Mucosa of stomach (tissue), 1 donor: Measurements from ENCODE around the gene KLHL13.

ENCODE experiments used
- H3K27me3 ChIP-seq: one replicate; pipeline ENCODE4 v1.7.0; 2013; ENCODE audit warnings: mild to moderate bottlenecking, low read length; ENCODE audit not compliant: control insufficient read depth, insufficient read depth
- H3K36me3 ChIP-seq: one replicate; pipeline ENCODE4 v1.7.0; 2013; ENCODE audit warnings: low read length; ENCODE audit not compliant: control insufficient read depth, insufficient read depth
- H3K4me1 ChIP-seq: one replicate; pipeline ENCODE4 v1.7.0; 2013; ENCODE audit warnings: mild to moderate bottlenecking, low read length; ENCODE audit not compliant: control insufficient read depth, insufficient read depth
- H3K4me3 ChIP-seq: one replicate; pipeline ENCODE4 v1.7.0; 2013; ENCODE audit warnings: low read length
- H3K9ac ChIP-seq: one replicate; pipeline ENCODE4 v1.7.0; 2013; ENCODE audit warnings: mild to moderate bottlenecking, low read length, moderate library complexity
- H3K9me3 ChIP-seq: one replicate; pipeline ENCODE4 v1.7.0; 2013; ENCODE audit warnings: mild to moderate bottlenecking, low read length, moderate library complexity; ENCODE audit not compliant: control insufficient read depth
- donor health status: Pancreatic carcinoma.

The KLHL13 gene

DNA sequence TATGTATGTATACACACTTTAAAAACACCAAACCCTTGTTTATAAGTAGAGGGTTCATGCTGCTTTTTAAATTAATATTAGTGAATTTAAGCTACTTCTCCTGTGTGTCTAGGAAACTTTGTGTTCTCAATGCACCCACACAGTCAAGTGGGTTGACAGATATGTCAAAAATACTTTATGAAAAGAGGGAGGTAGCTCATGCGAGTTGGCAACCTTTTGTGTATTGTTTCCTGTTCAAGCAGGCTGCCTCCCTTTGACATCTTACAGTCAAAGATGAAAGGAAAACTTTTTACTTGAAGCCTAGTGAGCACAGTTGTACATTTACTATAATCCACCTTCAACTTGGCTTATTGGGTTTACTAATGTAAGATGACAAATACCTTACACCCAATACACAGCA, 218.4 kb downstream of the KLHL13 start:
- H3K9ac ChIP-seq = no peak overlapping the region

GRCh38 chrX:117895418-117895817, 221.2 kb downstream of the KLHL13 start:
- Histone ChIP-seq H3K9ac (no peak overlapping the region), H3K36me3 (no peaks in the 10 kb centered on the region), H3K9me3 (no peaks in the 10 kb centered on the region), H3K27me3 (no peaks in the 10 kb centered on the region), H3K4me3 (no peak overlapping the region), H3K4me1 (no peaks in the 10 kb centered on the region)

More for the DNA sequence above, 218.4 kb downstream of the KLHL13 start:
- Histone ChIP-seq H3K9me3 (no peaks in the 10 kb centered on the region), H3K4me3 (no peak overlapping the region), H3K4me1 (no peaks in the 10 kb centered on the region), H3K27me3 (no peaks in the 10 kb centered on the region), H3K36me3 (no peaks in the 10 kb centered on the region)

- Histone ChIP-seq H3K27me3 (no peaks in the 10 kb centered on the region), H3K9ac (no peak overlapping the region), H3K9me3 (no peaks in the 10 kb centered on the region), H3K4me1 (no peaks in the 10 kb centered on the region), H3K4me3 (no peak overlapping the region), H3K36me3 (no peaks in the 10 kb centered on the region)
These were observed 224.1 kb downstream of the KLHL13 start for GRCh38 chrX:117892469-117892868.

DNA sequence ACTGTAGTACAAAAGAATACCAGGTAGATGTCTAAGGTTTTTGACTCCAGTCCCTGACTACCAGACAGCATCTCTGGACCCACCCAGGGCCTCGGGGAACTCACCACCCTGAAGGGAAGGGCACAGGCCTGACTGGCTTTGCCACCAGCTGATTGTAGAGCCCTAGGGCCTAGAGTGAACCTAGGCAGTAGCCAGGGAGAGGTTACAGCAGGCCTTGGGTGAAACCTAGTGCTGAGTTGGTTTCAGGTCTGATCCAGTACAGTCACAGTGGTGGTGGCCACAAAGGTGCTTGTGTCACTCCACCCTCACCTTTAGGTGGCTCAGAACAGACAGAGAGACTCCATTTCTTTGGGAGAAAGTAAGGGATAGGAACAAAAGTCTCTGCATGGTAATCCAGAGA, 244.8 kb downstream of the KLHL13 start:
- Histone ChIP-seq H3K9me3 (no peaks in the 10 kb centered on the region), H3K27me3 (no peaks in the 10 kb centered on the region), H3K4me3 (no peak overlapping the region), H3K4me1 (no peaks in the 10 kb centered on the region), H3K36me3 (no peaks in the 10 kb centered on the region), H3K9ac (no peak overlapping the region)

- Histone ChIP-seq H3K36me3 (no peaks in the 10 kb centered on the region), H3K4me1 (no peaks in the 10 kb centered on the region), H3K27me3 (no peaks in the 10 kb centered on the region), H3K4me3 (no peak overlapping the region), H3K9me3 (no peaks in the 10 kb centered on the region), H3K9ac (no peak overlapping the region)
These were observed 256.1 kb downstream of the KLHL13 start for GRCh38 chrX:117860517-117860916.

DNA sequence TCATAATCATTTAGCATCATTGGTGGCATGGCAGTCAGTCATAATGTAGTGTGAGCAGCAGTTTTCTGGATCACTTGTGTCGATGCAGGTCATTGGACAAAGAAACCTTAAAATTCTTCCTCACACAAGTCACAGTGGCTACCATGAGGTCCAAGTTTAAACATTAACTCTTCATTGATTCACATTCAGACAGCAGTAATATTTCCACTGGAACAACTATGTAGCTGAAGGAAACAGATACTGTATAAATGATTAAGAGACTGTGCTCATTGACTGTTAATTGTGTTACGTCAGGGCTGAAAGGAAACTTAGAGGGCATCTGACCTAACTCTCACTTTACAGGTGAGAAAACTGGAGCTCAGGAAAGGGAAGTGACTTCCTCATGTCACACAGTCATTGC, 261.8 kb downstream of the KLHL13 start:
- H3K9ac ChIP-seq = no peak overlapping the region
- no peaks in the 10 kb centered on the region for H3K4me1 ChIP-seq
- no peaks in the 10 kb centered on the region for H3K27me3 ChIP-seq
- no peaks in the 10 kb centered on the region for H3K9me3 ChIP-seq
- H3K36me3 ChIP-seq = no peaks in the 10 kb centered on the region
- no peak overlapping the region for H3K4me3 ChIP-seq

GRCh38 chrX:117851025-117851424, 265.6 kb downstream of the KLHL13 start:
- Histone ChIP-seq H3K9ac (no peak overlapping the region), H3K4me3 (no peak overlapping the region)

More at GRCh38 chrX:117851025-117851424, 265.6 kb downstream of the KLHL13 start:
- H3K27me3 ChIP-seq = no peaks in the 10 kb centered on the region
- no peaks in the 10 kb centered on the region for H3K36me3 ChIP-seq
- no peaks in the 10 kb centered on the region for H3K4me1 ChIP-seq
- H3K9me3 ChIP-seq = no peaks in the 10 kb centered on the region
